Lower leg skin (tissue), 3 donors: ENCODE results near the gene GRIK3.

Source experiments
- POLR2A ChIP-seq, 2 donors: fragments of 450-650 bp; IDR thresholded peaks; one replicate each; pipeline ENCODE4 v1.6.1; 2016 to 2017; ENCODE audit warnings: antibody characterized with exemption in 2 of 2, mild to moderate bottlenecking in 1 of 2, moderate library complexity in 1 of 2
- TF ChIP-seq, protein P1 (sequence below), 3 donors: fragments of 450-650 bp; IDR thresholded peaks; one replicate each; pipeline ENCODE4 v1.5.1; 2016; ENCODE audit warnings: antibody characterized with exemption in 3 of 3, mild to moderate bottlenecking in 3 of 3, moderate library complexity in 2 of 3

DNA sequence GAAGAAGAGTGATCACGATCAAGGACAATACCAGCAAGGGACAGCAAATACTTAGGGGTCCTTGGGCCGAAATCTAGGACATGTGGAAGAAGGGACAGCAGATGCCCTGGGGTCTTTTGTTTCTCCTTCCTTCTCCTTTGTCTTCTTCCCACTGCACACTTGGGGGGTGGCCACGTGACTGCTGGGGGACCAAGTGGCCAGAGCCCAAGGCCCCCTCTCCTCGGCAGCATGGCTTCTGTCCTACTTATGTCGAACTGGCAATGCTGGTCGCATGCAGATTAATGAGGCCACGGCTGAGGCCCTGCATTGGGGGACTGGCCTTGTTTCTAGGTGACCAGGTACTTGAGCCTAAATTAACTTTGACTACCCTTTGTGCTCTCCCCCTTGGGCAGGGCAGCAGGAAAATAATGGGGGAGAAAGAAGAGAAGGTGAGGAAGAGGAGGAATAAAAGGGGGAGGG, 83.0 kb downstream of the GRIK3 start:
- TF ChIP-seq, protein P1, sequence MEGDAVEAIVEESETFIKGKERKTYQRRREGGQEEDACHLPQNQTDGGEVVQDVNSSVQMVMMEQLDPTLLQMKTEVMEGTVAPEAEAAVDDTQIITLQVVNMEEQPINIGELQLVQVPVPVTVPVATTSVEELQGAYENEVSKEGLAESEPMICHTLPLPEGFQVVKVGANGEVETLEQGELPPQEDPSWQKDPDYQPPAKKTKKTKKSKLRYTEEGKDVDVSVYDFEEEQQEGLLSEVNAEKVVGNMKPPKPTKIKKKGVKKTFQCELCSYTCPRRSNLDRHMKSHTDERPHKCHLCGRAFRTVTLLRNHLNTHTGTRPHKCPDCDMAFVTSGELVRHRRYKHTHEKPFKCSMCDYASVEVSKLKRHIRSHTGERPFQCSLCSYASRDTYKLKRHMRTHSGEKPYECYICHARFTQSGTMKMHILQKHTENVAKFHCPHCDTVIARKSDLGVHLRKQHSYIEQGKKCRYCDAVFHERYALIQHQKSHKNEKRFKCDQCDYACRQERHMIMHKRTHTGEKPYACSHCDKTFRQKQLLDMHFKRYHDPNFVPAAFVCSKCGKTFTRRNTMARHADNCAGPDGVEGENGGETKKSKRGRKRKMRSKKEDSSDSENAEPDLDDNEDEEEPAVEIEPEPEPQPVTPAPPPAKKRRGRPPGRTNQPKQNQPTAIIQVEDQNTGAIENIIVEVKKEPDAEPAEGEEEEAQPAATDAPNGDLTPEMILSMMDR (IDR thresholded peaks at IDR 0.05), result no peak
- no peak for TF ChIP-seq POLR2A (IDR thresholded peaks at IDR 0.05)
